B cell (primary cell): ENCODE results near the gene PDE10A. TPM values are rescaled to one million over a fixed set of nuclear protein-coding genes. Genes with fewer than 3 reads are reported as not detected.

Experiments
- ATAC-seq: fragments of 200-7000 bp; cut with Tn5 transposase; one replicate; pipeline ENCODE4 v1.10.0; 2021; ENCODE audit warnings: low read depth, mild to moderate bottlenecking, moderate number of reproducible peaks, moderate library complexity
- CTCF ChIA-PET: fragments of 350-600 bp; sonication (Branson Sonifier 250); formaldehyde crosslinking; loops from one replicate; lab custom pipeline; 2021; ENCODE audit warnings: antibody characterized with exemption, inconsistent platforms; lab: Charles Lee
- POLR2A ChIA-PET: fragments of 350-600 bp; sonication (Branson Sonifier 250); formaldehyde crosslinking; loops from one replicate; lab custom pipeline; 2021; ENCODE audit warnings: antibody characterized with exemption; lab: Charles Lee
- DNase-seq: peaks from one replicate; pipeline ENCODE4 v3.0.0; 2013
- H2AFZ ChIP-seq: 2 replicates; pipeline ENCODE4 v1.6.1; 2012; ENCODE audit warnings: mild to moderate bottlenecking, low read depth, low read length; ENCODE audit not compliant: insufficient read depth, poor library complexity, severe bottlenecking
- H3K27ac ChIP-seq, 2 donors: 1 replicate in 1 of 2; 2 replicates in 1 of 2; pipeline ENCODE4 v1.5.1; 2012 to 2013; ENCODE audit warnings: low read length in 2 of 2, mild to moderate bottlenecking in 2 of 2, moderate library complexity in 1 of 2
- H3K27me3 ChIP-seq, 4 experiments: fragments of 200-600 bp in 1 of 4; sonication (generic) in 1 of 4; replicated peaks in 1 of 4; 1 replicate in 2 of 4; 2 replicates in 2 of 4; pipeline versions ENCODE4 v1.6.1 to v1.7.0; 2013 to 2016; ENCODE audit warnings: low read length in 3 of 4, mild to moderate bottlenecking in 2 of 4, mixed read lengths in 1 of 4, moderate library complexity in 1 of 4; ENCODE audit not compliant: insufficient read depth in 4 of 4, control insufficient read depth in 3 of 4; ENCODE audit errors: control extremely low read depth in 1 of 4
- H3K36me3 ChIP-seq, 2 experiments: replicated peaks in 1 of 2; 1 replicate in 1 of 2; 2 replicates in 1 of 2; pipeline versions ENCODE4 v1.6.1 to v1.7.1; 2013; ENCODE audit warnings: low read length in 1 of 2; ENCODE audit not compliant: insufficient read depth in 2 of 2, control insufficient read depth in 1 of 2; ENCODE audit errors: control extremely low read depth in 1 of 2, extremely low read depth in 1 of 2
- H3K4me1 ChIP-seq, 2 donors: fragments of 200-600 bp in 1 of 2; sonication (generic) in 1 of 2; 1 replicate in 1 of 2; 2 replicates in 1 of 2; pipeline versions ENCODE4 v1.5.1 to v1.6.1; 2013 to 2017; ENCODE audit warnings: low read length in 2 of 2; ENCODE audit not compliant: control insufficient read depth in 2 of 2, insufficient read depth in 2 of 2
- H3K4me2 ChIP-seq: replicated peaks from 2 replicates; pipeline ENCODE3; 2012; ENCODE audit warnings: mild to moderate bottlenecking, low read depth, low read length; ENCODE audit not compliant: poor library complexity, severe bottlenecking
- H3K4me3 ChIP-seq, 5 experiments: fragments of 200-600 bp in 1 of 5; sonication (generic) in 1 of 5; 1 replicate in 3 of 5; 2 replicates in 2 of 5; pipeline versions ENCODE4 v1.5.1 to v1.7.0; 2011 to 2016; ENCODE audit warnings: low read length in 4 of 5, mild to moderate bottlenecking in 4 of 5, low read depth in 2 of 5, control low read depth in 1 of 5, moderate library complexity in 1 of 5; ENCODE audit not compliant: insufficient read depth in 1 of 5; ENCODE audit errors: control extremely low read depth in 1 of 5, extremely low read depth in 1 of 5
- H3K79me2 ChIP-seq: fragments of 200-600 bp; sonication (generic); one replicate; pipeline ENCODE4 v1.6.0; 2016; ENCODE audit warnings: low read length; ENCODE audit not compliant: control insufficient read depth, insufficient read depth
- H3K9ac ChIP-seq: fragments of 200-600 bp; sonication (generic); 2 replicates; pipeline ENCODE4 v1.6.1; 2017; ENCODE audit warnings: mild to moderate bottlenecking, low read length, moderate library complexity
- H3K9me3 ChIP-seq, 3 donors: one replicate each; pipeline versions ENCODE4 v1.6.1 to v1.7.1; 2013; ENCODE audit warnings: low read length in 2 of 3; ENCODE audit not compliant: control insufficient read depth in 2 of 3, insufficient read depth in 1 of 3; ENCODE audit errors: control extremely low read depth in 1 of 3
- H4K20me1 ChIP-seq: 2 replicates; pipeline ENCODE4 v1.6.0; 2012; ENCODE audit warnings: mild to moderate bottlenecking, low read length; ENCODE audit not compliant: insufficient read depth, control insufficient read depth, poor library complexity, severe bottlenecking
- H3K27ac Mint-ChIP-seq: one replicate; pipeline ENCODE4 v1.8.0; 2021; ENCODE audit warnings: mixed read lengths
- H3K27me3 Mint-ChIP-seq: one replicate; pipeline ENCODE4 v1.8.0; 2021; ENCODE audit warnings: mixed read lengths
- H3K4me1 Mint-ChIP-seq: one replicate; pipeline ENCODE4 v1.8.0; 2021; ENCODE audit warnings: mixed read lengths
- H3K4me3 Mint-ChIP-seq: one replicate; pipeline ENCODE4 v1.8.0; 2021; ENCODE audit warnings: mixed read lengths
- H3K9me3 Mint-ChIP-seq: one replicate; pipeline ENCODE4 v1.8.0; 2022; ENCODE audit warnings: mixed read lengths; ENCODE audit not compliant: insufficient read depth
- CTCF ChIP-seq: fragments of 200-600 bp; IDR thresholded peaks from one replicate; pipeline ENCODE4 v1.8.0; 2022; ENCODE audit warnings: antibody characterized with exemption, mild to moderate bottlenecking
- EZH2 ChIP-seq: IDR thresholded peaks from 2 replicates; pipeline ENCODE4 v1.6.1; 2012; ENCODE audit warnings: borderline replicate concordance, low read depth, mild to moderate bottlenecking, moderate library complexity, low read length; ENCODE audit not compliant: insufficient read depth, poor library complexity, severe bottlenecking
- WGBS: methylation state at CpG from one replicate; pipeline ENCODE4 v1.1.5; 2013; ENCODE audit warnings: missing lambda C conversion rate; ENCODE audit not compliant: insufficient coverage; 5-methylcytosine and 5-hydroxymethylcytosine counted together
- intact Hi-C: fragments of 100-400 bp; cut with micrococcal nuclease; formaldehyde crosslinking; loops from one replicate; pipeline ENCODE4 v1.10.0; 2022
- polyA plus RNA-seq: library from polyadenylated mRNA; depleted of rRNA; stranded (reverse); fragments of >200 nt; gene quantifications from 2 replicates; pipeline ENCODE4 v1.2.3, GENCODE V29; 2012
- total RNA-seq, 2 donors: library from RNA; stranded (reverse); fragments of 120-200 nt in 1 of 2; gene quantifications; 1 replicate in 1 of 2; 2 replicates in 1 of 2; pipeline versions ENCODE4 v1.2.3 to v1.2.4, GENCODE V29; 2013 to 2022

PDE10A gene
- total and polyA plus RNA-seq, 2 donors (not counting 1 experiment from before 2014, with no cell fraction given) = not detected

GRCh38 chr6:165702669-165703068, 39.6 kb upstream of the PDE10A start:
- H4K20me1 ChIP-seq = no peaks in the 10 kb centered on the region
- no peak overlapping the region for H3K9ac ChIP-seq
- H3K79me2 ChIP-seq = no peaks in the 10 kb centered on the region
- H3K4me1 Mint-ChIP-seq = no peaks in the 10 kb centered on the region
- TF ChIP-seq EZH2 (no peak), CTCF (no peak)
- ChIA-PET CTCF (no interaction called here), POLR2A (no interaction called here)
- H3K4me2 ChIP-seq = no peak overlapping the region
- no peaks in the 10 kb centered on the region for H3K36me3 ChIP-seq
- H3K9me3 ChIP-seq = peaks cover 0 to 4% (median 0%) of the 10 kb centered on the region in 3 donors
- H3K27ac Mint-ChIP-seq = no peak overlapping the region
- ATAC-seq = no peak
- no peak overlapping the region for H3K27ac ChIP-seq
- intact Hi-C loops = no loop called here
- H3K4me1 ChIP-seq = no peaks in the 10 kb centered on the region
- 81% methylated on average over 8 of the region's 10 CpGs for WGBS
- peaks cover 4% of the 10 kb centered on the region for H3K9me3 Mint-ChIP-seq
- H3K27me3 ChIP-seq = no peaks in the 10 kb centered on the region
- no peak overlapping the region for H3K4me3 Mint-ChIP-seq
- H3K4me3 ChIP-seq = no peak overlapping the region
- H2AFZ ChIP-seq = no peak overlapping the region
- no peak for DNase-seq
- H3K27me3 Mint-ChIP-seq = no peaks in the 10 kb centered on the region

GRCh38 chr6:165701564-165702354, 38.7 kb upstream of the PDE10A start:
- intact Hi-C loops = no loop called here
- H3K79me2 ChIP-seq = no peaks in the 10 kb centered on the region
- H3K4me2 ChIP-seq = no peak overlapping the region
- peaks cover 0 to 4% (median 0%) of the 10 kb centered on the region in 3 donors for H3K9me3 ChIP-seq
- no peak overlapping the region for H3K4me3 ChIP-seq
- Mint-ChIP-seq H3K27me3 (no peaks in the 10 kb centered on the region), H3K9me3 (peaks cover 4% of the 10 kb centered on the region), H3K4me1 (no peaks in the 10 kb centered on the region), H3K4me3 (no peak overlapping the region), H3K27ac (no peak overlapping the region)
- no peak for ATAC-seq
- H3K27me3 ChIP-seq = no peaks in the 10 kb centered on the region
- no peaks in the 10 kb centered on the region for H4K20me1 ChIP-seq
- WGBS = 96% methylated on average over 10 of the region's 11 CpGs
- no peak for DNase-seq
- no peak overlapping the region for H2AFZ ChIP-seq
- no peak overlapping the region for H3K27ac ChIP-seq
- ChIA-PET POLR2A (no interaction called here), CTCF (no interaction called here)
- no peak for TF ChIP-seq CTCF
- H3K9ac ChIP-seq = no peak overlapping the region
- no peaks in the 10 kb centered on the region for H3K4me1 ChIP-seq
- H3K36me3 ChIP-seq = no peaks in the 10 kb centered on the region
